HG03520 (cell line): ENCODE data around the gene EMB.
"Not testable (repeated sequence)": the region's sequence is repeated elsewhere in the genome, so short reads cannot be mapped to it uniquely, and the experiment has no call there.

Source experiments
- ATAC-seq: cut with Tn5 transposase; IDR thresholded peaks from one replicate; pipeline ENCODE4 v1.9.1; 2021; ENCODE audit warnings: mild to moderate bottlenecking, moderate library complexity; ENCODE audit not compliant: unreplicated experiment

EMB gene

DNA sequence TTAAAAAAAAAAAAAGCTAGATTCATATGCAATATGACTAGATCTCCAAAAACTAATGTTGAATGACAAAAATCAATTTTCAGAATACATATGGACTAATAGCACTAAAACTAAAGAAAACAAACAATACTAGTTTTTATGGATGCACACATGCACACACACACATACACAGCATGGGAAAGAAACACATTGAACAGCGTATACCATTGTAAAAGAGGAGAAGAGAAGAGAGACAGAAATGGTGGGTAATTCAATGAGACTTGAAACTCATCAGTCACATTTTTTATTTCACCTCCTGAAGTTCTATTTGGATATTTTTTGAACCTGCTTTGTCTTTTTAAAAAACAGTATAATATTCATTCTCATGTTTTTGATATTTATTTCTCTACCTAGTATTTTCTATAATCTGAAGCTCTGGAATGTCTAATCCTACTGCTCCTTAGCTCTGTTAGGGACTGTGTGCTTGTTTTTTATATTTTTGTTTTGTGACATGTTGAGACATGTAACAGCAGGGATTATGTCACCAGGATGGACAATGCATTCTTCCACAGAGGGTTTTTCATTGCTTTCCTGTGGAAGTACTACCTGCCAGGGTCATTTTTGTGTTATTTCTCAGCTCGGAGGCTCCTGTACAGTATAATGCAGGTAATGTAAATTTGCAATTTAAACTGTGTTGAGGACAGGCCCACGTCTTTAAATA, 17.8 kb downstream of the EMB start:
- not testable (repeated sequence) for ATAC-seq

DNA sequence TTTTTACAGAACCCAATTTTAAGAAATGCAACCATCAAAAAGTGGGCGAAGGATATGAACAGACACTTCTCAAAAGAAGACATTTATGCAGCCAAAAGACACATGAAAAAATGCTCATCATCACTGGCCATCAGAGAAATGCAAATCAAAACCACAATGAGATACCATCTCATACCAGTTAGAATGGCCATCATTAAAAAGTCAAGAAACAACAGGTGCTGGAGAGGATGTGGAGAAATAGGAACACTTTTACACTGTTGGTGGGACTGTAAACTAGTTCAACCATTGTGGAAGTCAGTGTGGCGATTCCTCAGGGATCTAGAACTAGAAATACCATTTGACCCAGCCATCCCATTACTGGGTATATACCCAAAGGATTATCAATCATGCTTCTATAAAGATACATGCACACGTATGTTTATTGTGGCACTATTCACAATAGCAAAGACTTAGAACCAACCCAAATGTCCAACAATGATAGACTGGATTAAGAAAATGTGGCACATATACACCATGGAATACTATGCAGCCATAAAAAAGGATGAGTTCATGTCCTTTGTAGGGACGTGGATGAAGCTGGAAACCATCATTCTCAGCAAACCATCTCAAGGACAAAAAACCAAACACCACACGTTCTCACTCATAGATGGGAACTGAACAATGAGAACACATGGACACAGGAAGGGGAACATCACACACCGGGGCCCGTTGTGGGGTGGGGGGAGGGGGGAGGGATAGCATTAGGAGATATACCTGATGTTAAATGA, 19.7 kb downstream of the EMB start:
- ATAC-seq = not testable (repeated sequence)

DNA sequence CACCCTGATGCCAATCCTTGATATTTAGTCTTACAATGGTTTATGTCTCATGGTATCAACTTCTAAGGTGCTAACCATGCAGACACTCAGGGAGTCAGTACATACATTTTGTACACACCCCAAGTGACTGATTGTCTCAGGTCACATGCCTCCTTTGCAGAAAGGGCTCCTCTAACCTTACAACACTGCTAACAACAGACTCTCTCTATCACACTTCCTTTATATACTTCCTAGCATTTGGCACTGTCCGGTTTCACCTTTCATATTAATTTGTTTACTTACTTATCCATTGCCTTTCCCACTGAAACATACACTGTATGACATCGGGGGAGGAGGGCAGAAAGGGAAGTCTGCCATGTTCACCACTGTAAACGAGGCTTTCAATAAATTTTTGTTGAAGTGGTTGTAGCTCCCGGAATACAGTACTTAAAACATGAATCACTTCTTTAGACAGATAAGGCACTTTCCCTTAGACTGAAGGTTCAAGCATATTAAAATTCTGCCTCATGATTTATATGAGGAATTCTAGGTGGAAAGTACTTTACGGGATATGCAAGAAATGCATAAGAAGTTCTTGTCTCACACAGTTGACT, 20.6 kb downstream of the EMB start:
- ATAC-seq = no peak

DNA sequence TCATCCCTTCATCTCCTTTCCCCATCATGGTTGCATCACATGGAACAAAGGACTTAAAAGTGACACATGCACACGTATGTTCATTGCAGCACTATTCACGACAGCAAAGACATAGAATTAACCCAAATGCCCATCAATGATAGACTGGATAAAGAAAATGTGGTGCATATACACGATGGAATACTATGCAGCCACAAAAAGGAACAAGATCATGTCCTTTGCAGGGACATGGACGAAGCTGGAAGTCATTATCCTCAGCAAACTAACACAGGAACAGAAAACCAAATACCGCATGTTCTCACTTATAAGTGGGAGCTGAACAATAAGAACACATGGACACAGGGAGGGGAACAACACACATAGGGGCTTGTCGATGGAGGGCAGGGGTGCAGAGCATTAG, 21.4 kb downstream of the EMB start:
- not testable (repeated sequence) for ATAC-seq

DNA sequence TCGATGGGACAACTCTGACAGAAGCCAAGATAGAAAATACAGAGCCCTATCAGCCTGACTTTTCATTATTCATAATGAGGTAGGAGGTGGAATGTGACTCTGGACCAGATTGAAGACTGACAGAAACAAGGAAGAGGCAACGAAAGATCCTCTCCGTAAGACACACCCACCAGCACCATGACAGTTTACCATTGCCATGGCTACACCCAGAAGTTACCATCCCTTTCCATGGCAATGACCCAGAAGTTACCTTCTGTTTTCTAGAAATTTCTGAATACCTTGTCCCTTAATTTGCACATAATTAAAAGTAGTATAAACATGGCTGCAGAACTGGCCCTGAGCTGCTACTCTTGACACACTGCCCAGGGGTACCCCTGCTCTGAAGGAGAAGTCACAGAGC, 24.5 kb downstream of the EMB start:
- not testable (repeated sequence) for ATAC-seq

GRCh38 chr5:50415912-50416311, 25.2 kb downstream of the EMB start:
- peak; percentile 87 for ATAC-seq

DNA sequence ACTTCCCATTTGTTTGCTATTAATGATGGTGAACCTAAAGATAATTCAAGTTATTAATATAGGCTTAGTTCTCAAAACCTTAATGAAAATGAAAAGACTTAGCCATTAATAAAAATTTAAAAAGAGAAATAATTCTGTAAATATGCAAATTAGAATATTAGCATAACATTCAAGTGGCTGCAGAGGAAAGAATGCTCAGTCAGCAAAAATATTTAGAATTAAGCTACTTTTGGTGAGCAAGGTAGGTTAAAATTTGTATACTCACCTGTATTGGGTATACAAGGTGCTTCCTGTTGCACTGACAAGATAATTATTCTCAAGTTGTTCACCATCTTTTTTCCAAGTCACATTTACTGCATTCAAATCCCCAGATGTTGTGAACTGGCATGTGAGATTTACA, 30.2 kb downstream of the EMB start:
- ATAC-seq = not testable (repeated sequence)

GRCh38 chr5:50406877-50407276, 34.2 kb downstream of the EMB start:
- no peak for ATAC-seq

- no peak for ATAC-seq
Measured at GRCh38 chr5:50401336-50401735, 39.8 kb downstream of the EMB start.

GRCh38 chr5:50393925-50394609, 47.0 kb downstream of the EMB start:
- ATAC-seq = not testable (repeated sequence)

DNA sequence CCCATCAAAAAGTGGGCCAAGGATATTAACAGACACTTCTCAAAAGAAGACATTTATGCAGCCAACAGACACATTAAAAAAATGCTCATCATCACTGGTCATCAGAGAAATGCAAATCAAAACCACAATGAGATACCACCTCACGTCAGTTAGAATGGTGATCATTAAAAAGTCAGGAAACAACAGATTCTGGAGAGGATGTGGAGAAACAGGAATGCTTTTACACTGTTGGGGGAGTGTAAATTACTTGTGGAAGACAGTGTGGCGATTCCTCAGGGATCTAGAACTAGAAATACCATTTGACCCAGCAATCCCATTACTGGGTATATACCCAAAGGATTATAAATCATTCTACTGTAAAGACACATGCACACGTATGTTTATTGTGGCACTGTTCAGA, 48.8 kb downstream of the EMB start:
- ATAC-seq = not testable (repeated sequence)

DNA sequence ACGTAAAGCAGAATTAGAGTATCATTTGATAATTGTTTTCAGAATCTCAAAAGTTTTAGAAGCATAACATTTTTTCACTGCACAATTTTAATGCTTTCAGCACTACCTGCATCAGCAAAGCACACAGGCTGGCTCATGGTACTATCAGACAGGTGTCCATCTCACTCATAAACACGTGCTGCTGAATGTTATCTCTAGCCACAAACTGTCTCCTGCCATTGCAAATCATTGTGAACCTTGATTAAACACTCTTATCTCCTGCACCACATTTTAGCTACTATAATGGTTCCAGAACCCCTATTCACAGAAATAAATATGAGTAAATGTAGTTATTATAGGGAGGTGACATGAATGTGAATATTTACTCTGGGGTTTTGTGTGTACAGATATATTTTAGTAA, 56.7 kb downstream of the EMB start:
- ATAC-seq = not testable (repeated sequence)

DNA sequence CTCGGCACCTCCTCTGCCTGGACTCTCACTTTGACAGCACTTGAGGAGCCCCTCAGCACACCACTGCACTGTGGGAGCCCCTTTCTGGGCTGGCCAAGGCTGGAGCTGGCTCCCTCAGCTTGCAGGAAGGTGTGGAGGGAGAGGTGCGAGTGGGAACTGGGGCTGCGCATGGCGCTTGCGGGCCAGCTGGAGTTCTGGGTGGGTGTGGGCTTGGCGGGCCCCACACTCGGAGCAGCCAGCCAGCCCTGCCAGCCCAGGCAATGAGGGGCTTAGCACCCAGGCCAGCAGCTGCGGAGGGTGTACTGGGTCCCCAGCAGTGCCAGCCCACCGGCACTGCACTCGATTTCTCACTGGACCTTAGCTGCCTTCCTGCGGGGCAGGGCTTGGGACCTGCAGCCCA, 64.4 kb downstream of the EMB start:
- ATAC-seq = not testable (repeated sequence)

DNA sequence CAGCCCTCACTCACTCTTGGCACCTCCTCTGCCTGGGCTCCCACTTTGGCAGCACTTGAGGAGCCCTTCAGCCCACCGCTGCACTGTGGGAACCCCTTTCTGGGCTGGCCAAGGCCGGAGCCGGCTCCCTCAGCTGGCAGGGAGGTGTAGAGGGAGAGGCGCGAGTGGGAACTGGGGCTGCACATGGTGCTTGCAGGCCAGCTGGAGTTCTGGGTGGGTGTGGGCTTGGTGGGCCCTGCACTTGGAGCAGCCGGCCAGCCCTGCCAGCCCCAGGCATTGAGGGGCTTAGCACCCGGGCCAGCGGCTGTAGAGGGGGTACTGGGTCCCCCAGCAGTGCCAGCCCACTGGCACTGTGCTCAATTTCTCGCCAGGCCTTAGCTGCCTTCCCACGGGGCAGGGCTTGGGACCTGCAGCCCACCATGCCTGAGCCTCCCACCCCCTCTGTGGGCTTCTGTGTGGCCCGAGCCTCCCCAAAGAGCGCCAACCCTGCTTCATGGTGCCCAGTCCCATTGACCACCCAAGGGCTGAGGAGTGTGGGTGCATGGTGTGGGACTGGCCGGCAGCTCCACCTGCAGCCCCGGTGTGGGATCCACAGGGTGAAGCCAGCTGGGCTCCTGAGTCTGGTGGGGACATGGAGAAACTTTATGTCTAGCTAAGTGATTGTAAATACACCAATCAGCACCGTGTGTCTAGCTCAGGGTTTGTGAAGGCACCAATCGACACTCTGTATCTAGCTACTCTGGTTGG, 71.6 kb downstream of the EMB start:
- ATAC-seq = not testable (repeated sequence)

- ATAC-seq = no peak
Measured at GRCh38 chr5:50365426-50366251, 75.4 kb downstream of the EMB start.

GRCh38 chr5:50364535-50365309, 76.4 kb downstream of the EMB start:
- ATAC-seq = not testable (repeated sequence)

GRCh38 chr5:50359187-50359586, 81.9 kb downstream of the EMB start:
- ATAC-seq = no peak

GRCh38 chr5:50352382-50352781, 88.7 kb downstream of the EMB start:
- ATAC-seq = no peak
